NCI-H1436 (cell line): ENCODE measurements around the gene EDN3.

Experiments
- DNase-seq: peaks from one replicate; lab custom pipeline; 2025; lab: John Stamatoyannopoulos, UW

EDN3 gene, protein sequence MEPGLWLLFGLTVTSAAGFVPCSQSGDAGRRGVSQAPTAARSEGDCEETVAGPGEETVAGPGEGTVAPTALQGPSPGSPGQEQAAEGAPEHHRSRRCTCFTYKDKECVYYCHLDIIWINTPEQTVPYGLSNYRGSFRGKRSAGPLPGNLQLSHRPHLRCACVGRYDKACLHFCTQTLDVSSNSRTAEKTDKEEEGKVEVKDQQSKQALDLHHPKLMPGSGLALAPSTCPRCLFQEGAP

GRCh38 chr20:59300333-59301081 is at the start of gene EDN3:
TSS of gene EDN3 (plus strand) at chr20:59300611. CDS start at chr20:59300813, 202 bp downstream.
- DNase-seq, result no peak

DNA sequence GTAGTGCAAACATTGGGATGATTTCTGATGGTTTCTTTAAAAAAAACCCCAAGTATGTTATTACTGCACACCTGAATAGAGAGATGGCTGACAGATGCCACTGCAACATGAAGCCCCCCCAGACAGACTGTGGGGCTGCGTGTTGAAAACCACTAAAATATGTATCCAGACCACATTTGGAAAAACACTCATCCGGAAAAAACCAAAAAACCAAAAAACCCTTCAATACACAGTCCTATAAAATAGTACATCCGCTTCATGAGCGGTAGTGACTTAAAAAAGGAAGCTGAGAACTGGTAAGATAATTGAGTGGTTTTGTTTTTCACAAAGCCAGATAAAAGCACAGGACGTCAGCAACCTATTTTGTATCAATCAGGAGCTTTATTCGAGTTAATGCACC is 47.1 kb upstream of the EDN3 start:
- no peak for DNase-seq

- no peak for DNase-seq
These were observed 46.6 kb upstream of the EDN3 start for GRCh38 chr20:59253779-59254319.

DNA sequence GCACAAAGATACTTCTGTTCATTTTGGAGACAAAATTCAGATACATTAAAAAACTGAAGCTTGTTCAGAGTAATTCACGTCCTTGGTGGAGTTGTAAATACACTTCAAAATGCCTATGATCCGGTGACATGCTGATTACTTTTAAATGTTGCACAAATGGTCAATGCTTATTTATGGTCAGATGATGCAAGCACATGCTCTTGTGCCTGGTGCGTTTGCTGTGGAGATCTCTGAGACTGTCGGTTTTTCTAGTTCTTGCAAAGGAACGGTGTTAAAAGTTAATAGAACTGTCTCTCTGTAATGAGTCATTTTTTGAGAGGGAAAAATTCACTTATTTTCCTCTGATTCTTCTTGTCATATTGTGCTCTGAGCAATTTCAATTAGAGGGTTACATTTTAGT is 45.2 kb upstream of the EDN3 start:
- no peak for DNase-seq

DNA sequence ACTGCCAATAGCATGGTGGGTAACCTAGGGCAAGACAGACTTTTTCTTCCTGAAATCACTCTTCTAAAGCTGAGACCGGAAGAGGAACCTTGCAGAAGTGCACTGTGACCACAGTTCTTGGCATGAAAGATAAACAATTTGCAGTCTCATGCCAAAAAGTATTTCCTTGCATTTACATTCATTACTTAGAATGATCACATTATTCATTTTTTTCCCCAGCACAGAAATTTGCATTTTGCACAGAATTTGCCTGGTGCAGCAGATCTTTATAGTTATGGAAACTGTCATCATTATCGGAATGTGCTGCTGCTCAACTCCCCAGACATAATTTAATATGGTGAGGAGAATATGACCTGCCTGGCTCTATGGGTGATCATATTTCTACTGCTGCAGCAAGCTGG is 42.2 kb upstream of the EDN3 start:
- DNase-seq, result no peak

DNA sequence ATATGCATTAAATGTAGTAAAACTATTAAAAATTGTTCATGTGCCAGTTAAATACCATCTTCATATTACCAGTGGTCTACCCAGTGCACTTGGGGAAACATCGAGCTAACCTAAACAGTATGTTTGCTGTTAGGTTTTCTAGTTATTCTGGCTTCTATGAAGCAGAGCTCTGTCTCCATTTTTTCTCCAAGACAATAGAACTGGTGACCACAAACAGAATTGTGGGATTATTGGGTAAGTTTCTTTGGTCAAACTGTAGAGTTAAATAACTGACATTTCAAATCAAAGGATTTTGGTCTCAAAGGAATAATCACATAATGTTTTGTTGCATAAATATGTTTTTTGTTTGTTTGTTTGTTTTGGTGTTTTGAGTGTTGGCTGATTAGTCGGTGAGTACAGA is 40.5 kb upstream of the EDN3 start:
- DNase-seq, result no peak

DNA sequence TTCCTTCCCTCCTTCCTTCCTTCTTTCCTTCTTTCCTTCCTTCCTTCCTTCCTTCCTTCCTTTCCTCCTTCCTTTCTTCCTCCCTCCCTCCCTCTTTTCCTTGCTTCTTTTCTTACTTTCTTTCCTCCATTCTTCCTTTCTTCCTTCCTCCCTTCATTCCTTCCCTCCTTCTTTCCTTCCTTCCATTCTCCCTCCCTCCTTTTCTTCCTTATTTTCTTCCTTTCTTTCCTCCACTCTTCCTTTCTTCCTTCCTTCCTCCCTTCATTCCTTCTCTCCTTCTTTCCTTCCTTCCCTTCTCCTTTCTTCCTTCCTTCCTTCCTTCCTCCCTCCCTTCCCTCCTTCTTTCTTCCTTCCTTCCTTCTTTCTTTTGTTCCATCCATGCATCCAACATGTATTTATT is 35.1 kb upstream of the EDN3 start:
- no peak for DNase-seq

DNA sequence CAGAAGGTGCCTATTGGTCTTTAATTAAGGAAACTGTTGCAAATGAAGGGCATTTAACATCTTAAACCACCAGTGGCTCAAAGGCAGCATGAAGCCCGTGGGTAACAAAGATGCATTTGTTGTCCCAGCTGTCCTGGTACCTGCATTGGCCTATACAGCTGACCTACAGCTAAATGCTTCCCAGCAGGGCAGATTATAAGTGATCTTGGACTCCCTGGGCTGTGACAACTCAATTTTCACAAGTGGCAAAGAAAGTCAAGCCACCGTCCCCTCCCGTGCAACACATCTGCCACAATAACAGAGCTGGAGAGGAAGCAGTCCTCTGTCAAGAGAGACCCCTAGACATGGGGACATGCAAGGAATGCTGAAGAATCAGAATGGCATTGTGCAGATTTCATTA is 31.5 kb upstream of the EDN3 start:
- DNase-seq, result no peak

- no peak for DNase-seq
These were observed 30.9 kb upstream of the EDN3 start for GRCh38 chr20:59269411-59270025.

DNA sequence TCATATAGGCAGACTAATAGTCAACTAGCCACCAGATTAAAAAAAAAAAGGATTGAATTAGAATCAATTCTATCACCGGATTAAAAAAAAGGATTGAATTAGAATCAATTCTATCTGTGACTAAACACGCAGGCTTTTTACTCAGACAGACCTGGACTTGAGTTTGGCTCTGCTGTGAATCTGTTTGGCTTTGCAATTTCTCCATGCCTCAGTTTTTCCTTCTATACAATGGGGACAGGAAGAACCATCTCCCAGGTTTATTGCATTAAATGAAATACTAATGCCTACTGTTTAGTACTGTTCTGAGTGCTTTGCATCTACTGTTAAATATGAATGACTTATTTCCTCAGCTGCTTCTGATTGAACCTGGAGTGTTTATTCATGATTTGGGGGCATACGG is 30.0 kb upstream of the EDN3 start:
- no peak for DNase-seq

DNA sequence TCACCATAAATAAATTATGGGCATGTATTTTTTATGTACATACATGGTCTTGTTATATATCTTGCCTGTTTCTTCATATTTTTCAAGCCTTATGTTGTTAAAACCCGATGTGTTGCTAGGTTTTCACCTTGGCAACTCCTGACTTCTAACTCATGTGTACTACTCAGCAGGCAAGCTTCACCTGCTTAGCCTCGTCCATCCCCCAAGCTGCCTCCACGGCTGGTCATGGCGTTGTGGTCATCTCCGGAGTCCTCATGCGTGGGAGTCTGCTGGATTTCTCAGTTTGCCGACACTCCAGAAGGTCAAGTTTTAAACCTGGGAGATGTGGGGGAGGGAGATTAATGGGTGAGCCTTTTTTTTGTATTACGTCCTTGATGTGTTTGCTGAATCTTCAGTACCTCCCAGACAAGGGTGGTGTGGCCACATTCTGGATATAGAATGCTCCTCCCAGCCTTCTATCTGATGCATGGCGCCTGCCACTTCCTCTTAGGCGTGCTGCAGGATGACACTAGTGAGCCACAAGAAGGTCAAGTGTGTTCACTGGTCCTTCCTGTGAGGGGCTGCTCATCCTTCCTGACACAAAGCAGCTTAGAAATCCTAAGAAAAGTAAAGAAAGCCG is 26.6 kb upstream of the EDN3 start:
- DNase-seq, result no peak

DNA sequence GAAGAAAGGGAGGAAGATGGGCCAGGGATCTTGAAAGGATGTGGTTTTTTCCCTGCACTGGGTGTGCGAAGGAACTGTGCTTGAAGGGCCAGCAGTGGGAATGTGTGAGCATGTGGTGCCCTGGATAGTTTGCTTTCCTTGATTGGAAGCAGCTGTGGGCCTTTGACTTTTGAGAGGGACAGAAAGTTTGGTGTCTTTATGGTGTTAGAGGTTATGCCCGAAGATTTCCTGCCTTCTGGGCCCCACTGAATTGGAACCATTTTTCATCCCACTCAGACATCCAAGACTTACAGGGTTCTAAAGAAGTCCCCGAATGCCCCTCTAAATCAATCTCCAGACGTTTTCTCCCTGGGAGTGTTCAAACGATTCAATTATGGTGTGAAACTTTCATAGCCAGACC is 23.5 kb upstream of the EDN3 start:
- no peak for DNase-seq

GRCh38 chr20:59284470-59284869 is 15.9 kb upstream of the EDN3 start:
- DNase-seq, result no peak

- no peak for DNase-seq
These were observed 10.4 kb upstream of the EDN3 start for GRCh38 chr20:59289994-59290393.

DNA sequence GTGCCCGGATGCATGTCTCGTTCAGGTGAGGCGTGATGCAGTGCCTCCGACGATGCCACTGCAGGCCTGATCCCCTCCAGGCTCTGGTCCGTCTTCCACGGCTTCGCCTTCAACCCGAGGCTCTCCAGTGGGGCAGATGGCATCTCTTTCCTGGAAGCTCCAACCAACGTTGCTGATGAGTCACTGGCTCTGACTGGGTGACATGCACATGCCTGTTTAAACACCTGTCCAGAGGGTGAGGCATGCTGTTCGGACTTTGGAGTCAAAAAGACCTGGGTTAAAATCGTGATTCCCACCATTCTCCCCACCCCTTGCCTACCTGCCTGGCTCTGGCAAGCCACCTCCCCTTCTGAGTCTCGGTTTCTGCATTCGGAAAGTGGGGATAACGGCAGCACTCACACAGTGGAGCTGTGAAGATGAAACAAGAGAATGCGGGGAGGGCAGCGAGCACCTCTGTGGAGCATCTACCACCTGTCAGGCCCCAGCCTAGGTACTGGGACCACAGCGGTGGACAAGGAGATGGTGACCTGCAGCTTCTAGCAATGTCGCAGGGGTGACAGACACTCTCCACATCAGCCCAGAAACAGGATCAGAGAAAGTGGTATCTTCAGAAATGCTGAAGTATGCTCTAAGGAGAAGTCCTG is 8.5 kb upstream of the EDN3 start:
- no peak for DNase-seq

- no peak for DNase-seq
These were observed 4.9 kb upstream of the EDN3 start for GRCh38 chr20:59295531-59295930.

- DNase-seq, result no peak
These were observed 2.7 kb upstream of the EDN3 start for GRCh38 chr20:59297686-59298085.

- DNase-seq, result no peak
These were observed 472 bp upstream of the EDN3 start for GRCh38 chr20:59299945-59300332.

- DNase-seq, result no peak
These were observed 1.1 kb downstream of the EDN3 start for GRCh38 chr20:59301343-59302007.

- DNase-seq, result no peak
These were observed 5.7 kb downstream of the EDN3 start for GRCh38 chr20:59305908-59306655.

DNA sequence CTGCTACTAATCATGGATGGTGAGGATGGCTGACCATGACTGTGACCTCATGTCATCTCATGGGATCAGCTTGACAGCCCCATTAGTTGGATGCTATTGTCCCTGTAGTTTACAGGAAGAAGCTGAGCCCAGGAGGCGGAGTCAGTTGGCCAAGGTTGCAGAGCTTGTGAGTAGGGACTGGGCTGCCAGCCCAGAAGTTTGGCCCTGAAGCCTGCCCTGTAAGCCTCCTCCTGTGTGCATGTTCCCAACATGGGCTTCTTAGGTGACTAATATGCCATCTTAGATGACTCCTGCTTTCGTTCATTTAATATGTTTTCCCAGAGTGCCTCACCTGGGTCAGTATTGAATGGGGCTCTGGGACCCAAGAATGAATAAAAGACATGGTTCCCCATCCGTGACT is 6.9 kb downstream of the EDN3 start:
- DNase-seq, result no peak
